ENCODE measurements around the gene RGS5.

RGS5 gene

DNA sequence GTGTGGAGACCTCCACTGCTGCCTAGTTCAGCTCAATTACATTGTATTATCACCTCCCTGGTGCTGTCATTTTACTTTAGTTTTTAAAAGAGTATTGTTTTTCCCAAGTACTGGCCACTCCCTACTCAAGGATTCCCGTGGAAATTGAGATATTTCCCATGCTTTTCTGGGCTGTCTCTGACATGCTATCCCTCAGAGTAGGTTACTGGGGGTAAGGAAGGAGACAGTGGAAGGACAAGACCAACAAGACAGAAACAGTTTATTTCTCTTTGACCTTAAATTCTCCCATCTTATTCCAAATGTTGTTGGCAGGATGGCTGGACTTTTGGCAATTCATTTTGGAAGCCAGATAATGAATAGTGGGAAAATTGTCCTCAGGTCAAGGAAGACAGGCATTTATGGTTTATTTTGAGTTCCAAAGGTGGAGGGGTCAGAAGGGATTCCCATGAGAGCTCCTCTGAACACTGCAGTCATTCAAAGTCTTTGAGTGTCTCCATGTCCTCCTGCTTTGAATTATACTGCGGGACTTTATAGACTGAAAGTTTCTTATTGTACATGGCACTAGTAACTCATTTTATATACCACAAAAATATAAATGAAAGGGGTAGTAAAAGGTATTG is 20.3 kb downstream of the RGS5 start:
- DNase-seq (ENCODE audit: low spot score) = no peak

DNA sequence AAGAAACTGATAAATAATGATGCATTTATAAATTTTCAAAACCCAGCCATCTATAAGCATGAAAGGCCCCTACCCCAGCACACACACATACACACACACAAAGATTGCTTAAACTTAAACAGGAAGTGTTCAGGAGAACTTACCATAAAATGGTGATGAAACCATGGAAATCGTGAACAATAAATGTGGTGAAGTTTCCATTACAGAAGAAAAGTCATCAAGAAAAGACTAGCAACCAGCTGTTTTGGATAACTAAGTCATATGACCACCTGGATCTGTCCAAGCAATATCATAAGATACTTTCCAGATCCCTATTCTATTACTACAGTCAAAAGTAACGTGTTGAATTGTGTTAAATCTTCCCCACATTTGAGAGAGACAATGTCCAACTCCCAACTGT is 24.1 kb downstream of the RGS5 start:
- no peak for DNase-seq (ENCODE audit: low spot score)

GRCh38 chr1:163176797-163177196 is 25.9 kb downstream of the RGS5 start:
- DNase-seq (ENCODE audit: low spot score) = no peak

GRCh38 chr1:163174524-163175437 is 27.9 kb downstream of the RGS5 start:
- peak; percentile 14 for DNase-seq (ENCODE audit: low spot score)

- DNase-seq (ENCODE audit: low spot score) = no peak
Observed at GRCh38 chr1:163173121-163173520, 29.6 kb downstream of the RGS5 start.

GRCh38 chr1:163172596-163172995 is 30.1 kb downstream of the RGS5 start:
- DNase-seq (ENCODE audit: low spot score) = no peak

- DNase-seq (ENCODE audit: low spot score) = no peak
Observed at GRCh38 chr1:163171826-163172225, 30.9 kb downstream of the RGS5 start.

DNA sequence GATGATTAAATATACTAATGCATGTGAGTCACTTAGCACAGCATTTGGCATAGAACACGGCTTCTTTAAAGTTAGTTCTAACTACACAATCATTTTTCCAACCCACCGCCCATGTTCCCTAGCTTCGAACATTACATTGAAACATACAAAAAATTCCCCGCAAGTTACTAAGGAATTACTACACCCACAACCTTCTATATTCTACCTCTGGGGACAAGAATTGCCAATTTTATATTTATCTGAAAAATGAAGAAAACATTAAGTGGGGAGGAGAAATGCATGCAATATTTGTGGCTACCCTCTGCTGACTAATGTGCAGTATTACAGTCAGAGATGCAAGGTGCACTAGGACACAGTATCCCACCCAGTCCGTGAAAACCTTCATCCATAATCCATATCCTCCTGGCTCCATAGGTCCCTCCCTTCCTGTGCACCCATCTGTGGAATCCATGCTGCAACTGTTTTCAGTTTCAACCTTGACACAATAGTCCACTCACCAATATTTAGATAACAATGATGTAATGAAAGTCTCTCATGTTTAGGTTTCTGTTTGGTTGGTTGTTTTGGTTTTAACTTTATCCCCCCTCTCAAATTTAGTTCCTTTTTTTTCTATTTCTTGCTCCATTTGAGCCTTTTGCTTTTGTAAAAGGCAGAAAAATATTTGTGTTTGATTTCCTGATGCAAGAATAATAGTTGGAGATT is 31.6 kb downstream of the RGS5 start:
- no peak for DNase-seq (ENCODE audit: low spot score)

- no peak for DNase-seq (ENCODE audit: low spot score)
Observed at GRCh38 chr1:163170331-163170730, 32.4 kb downstream of the RGS5 start.

DNA sequence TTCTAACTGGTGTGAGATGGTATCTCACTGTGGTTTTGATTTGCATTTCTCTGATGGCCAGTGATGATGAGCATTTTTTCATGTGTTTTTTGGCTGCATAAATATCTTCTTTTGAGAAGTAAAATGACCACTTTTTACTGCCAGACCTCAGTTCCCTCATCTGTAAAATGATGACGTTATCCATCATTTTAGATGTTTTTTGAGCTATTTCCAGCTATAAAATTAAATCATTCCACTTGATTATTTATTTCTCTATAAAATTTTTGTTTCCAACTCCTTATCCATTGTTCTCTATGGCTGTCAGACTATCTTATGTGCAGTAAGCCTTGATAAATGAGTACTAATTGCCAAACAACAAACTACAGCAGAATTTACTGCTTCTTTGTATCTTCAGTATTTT is 33.2 kb downstream of the RGS5 start:
- no peak for DNase-seq (ENCODE audit: low spot score)

DNA sequence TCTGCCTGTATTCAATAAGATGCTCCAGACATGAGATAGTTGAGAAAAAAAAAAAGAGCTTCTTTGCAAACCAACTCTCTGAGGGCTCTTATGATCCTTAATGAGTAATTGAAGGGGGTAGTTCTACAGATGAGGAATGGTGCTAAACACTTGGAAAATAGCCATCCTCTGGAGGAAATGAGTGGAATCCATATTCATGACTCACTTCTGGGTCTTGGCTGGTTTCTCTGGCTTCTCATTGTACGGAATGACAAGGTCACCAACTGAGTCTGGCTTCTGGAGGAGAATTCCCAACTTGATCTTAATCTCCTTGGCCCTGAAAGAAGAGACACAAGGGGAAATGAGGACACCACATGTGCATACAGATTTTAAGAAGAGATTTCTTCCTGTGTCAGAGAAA is 34.7 kb downstream of the RGS5 start:
- DNase-seq (ENCODE audit: low spot score) = no peak

DNA sequence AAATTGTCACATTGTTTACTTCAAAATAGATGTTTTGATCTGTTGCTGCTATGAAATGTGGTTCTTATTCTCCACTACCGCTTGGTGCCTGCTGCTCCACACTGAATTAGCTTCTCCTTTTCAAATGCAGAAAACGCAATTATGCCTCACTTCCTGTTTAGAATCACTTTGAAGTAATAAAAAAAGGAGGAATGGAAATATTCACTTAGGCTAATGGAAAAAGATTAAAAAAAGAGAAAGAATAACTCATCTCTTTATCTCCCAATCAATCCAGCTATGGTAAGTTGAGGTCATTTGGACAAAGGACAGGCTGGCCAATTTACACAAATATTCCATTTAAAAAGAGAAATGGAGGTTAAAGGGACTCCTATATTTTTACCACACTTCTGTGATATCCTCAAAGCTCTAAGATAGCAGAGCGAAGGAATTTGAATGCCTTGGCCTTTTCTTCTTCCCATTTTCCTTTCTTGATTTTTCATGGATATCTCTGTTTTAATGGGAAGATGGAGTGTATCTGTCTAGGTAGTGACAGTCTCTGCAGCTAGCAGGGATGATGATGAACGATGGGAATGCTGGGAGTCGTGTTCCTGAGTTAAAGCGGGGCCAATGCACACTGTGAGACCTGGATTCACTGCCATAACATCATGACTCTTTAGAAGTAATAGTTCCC is 35.7 kb downstream of the RGS5 start:
- DNase-seq (ENCODE audit: low spot score) = no peak

DNA sequence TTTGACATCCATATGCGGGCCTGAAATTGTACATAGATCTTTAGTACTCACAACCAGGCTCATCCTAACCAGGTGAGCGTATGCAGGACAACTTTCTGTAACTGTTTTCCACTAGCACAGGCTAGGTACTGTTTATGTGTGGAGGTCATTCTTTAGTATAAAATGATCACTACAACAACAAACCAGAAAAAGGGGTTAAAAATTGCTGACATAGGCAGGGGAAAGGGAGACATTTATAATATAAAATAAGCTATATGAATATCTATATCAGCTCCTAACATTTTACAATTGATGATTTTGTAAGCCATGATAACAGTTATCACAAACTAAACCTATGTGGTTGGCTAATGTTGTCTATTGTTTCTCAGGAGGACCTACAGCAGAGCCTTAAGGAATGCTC is 37.6 kb downstream of the RGS5 start:
- DNase-seq (ENCODE audit: low spot score) = no peak

GRCh38 chr1:163163881-163164582 is 38.7 kb downstream of the RGS5 start:
- DNase-seq (ENCODE audit: low spot score) = no peak

DNA sequence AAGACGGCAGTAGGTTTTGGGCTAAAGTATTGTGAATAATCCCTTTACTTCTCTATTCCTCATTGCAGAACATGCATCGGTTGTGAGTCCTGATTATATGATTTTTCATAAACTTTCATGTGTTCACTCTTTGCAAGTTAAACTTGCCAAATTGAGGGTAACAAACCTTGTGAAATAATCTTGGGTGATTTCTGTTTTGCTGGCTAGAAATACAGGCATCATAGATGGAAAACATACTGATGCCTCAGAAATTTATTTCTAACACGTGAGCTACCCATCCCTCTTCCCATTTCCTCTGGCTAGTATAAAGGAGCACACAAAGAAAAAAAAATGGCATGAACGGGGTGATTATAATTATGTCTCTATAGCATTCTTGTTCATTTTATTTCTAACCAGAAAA is 39.6 kb downstream of the RGS5 start:
- DNase-seq (ENCODE audit: low spot score) = no peak

- no peak for DNase-seq (ENCODE audit: low spot score)
Observed at GRCh38 chr1:163162381-163162914, 40.3 kb downstream of the RGS5 start.

DNA sequence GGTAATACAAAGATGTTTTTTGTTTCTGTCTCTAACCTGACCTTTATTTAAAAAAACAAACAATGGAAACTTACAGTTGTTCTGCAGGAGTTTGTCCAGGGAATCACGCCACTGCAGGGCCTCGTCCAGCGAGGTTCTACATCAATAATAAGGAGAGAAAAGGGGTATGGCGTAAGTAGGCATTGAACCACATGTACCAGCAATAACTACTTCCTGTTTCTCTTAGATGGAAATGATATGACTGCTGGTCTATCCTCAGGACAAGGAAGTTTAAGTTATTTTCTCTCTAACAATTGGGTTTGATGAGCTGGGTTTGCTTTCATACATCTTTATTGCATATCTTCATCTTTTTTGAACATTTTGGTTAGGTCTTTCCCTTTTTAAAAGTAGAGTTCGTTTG is 40.9 kb downstream of the RGS5 start:
- DNase-seq (ENCODE audit: low spot score) = no peak

- DNase-seq (ENCODE audit: low spot score) = no peak
Observed at GRCh38 chr1:163161337-163161736, 41.4 kb downstream of the RGS5 start.

DNA sequence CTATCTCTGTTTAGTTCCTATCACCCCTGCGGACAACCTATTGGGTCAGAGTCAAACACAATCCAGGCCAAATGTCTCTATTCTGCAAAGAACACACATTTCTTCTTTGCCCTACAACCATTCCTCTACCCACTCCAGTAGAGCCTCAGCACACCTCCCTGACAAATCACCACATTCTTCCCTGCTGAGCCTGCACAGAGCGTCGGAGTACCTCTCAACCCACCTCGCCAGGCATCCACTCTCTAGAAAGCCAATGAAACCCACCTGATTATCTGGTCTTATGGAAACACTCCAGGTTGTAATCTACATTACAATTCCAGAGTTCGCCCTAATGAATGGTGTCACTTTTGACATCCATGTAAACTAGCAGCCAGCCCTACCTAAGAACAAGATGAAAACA is 47.1 kb downstream of the RGS5 start:
- DNase-seq (ENCODE audit: low spot score) = no peak

- DNase-seq (ENCODE audit: low spot score) = no peak
Observed at GRCh38 chr1:163148911-163149310, 53.8 kb downstream of the RGS5 start.

- DNase-seq (ENCODE audit: low spot score) = no peak
Observed at GRCh38 chr1:163147019-163147418, 55.7 kb downstream of the RGS5 start.

GRCh38 chr1:163145435-163145834 is 57.3 kb downstream of the RGS5 start:
- DNase-seq (ENCODE audit: low spot score) = no peak

Measured in germinal center (tissue), 1 donor.